A549 (cell line): ENCODE data around the gene LARGE2. TPM values are rescaled to one million over a fixed set of nuclear protein-coding genes. Genes with fewer than 3 reads are reported as not detected.

Experiments used
- ATAC-seq, 2 experiments: fragments of 200-7000 bp in 1 of 2; fragments of >200 bp in 1 of 2; cut with Nextera tagmentation in 1 of 2; cut with Tn5 transposase in 1 of 2; 3 replicates each; pipeline versions ENCODE4 v1.8.0 to v1.9.1; 2018 to 2020; ENCODE audit warnings: mild to moderate bottlenecking in 1 of 2, moderate library complexity in 1 of 2
- CTCF ChIA-PET: fragments of 300-600 bp; sonication (Branson Sonifier 250); formaldehyde crosslinking; extraction: SDS; loops from one replicate; lab custom pipeline; 2021; ENCODE audit warnings: antibody characterized with exemption, inconsistent platforms; lab: Yijun Ruan, JAX
- POLR2A ChIA-PET: fragments of 350-600 bp; formaldehyde crosslinking; extraction: SDS; loops from one replicate; lab custom pipeline; 2021; ENCODE audit warnings: antibody characterized with exemption, inconsistent platforms; lab: Yijun Ruan, JAX
- DNase-seq, 2 experiments: peaks; one replicate each; pipeline versions ENCODE4 v3.0.0 to v3.0.0-alpha.2; 2011 to 2016; ENCODE audit warnings: low read depth in 1 of 2, low spot score in 1 of 2
- FAIRE-seq: peaks from 2 replicates; lab custom pipeline; 2011; peaks lifted over from hg19 to GRCh38; lab: Jason Lieb, UNC
- H3K27ac ChIP-seq, 2 experiments: fragments of >200 bp; sonication (Bioruptor Twin); formaldehyde crosslinking; 3 replicates each; pipeline ENCODE4 v1.5.1; 2016 to 2017
- H3K4me1 ChIP-seq: fragments of >200 bp; sonication (Bioruptor Twin); formaldehyde crosslinking; 3 replicates; pipeline ENCODE4 v1.6.1; 2016
- H3K4me2 ChIP-seq: fragments of >200 bp; sonication (Bioruptor Twin); formaldehyde crosslinking; 3 replicates; pipeline ENCODE4 v1.6.1; 2016
- H3K4me3 ChIP-seq: fragments of >200 bp; sonication (Bioruptor Twin); formaldehyde crosslinking; 3 replicates; pipeline ENCODE4 v1.5.1; 2016
- H3K9me3 ChIP-seq: fragments of >200 bp; sonication (Bioruptor Twin); formaldehyde crosslinking; 3 replicates; pipeline ENCODE4 v1.6.1; 2016
- BCL3 ChIP-seq: fragments of >200 bp; sonication (Bioruptor Twin); formaldehyde crosslinking; IDR thresholded peaks from 3 replicates; pipeline ENCODE4 v1.6.1; 2016
- ELK1 ChIP-seq: fragments of 150-350 bp; IDR thresholded peaks from 2 replicates; pipeline ENCODE4 v1.6.1; 2014; ENCODE audit warnings: low read depth, mild to moderate bottlenecking, low read length
- EP300 ChIP-seq, 2 experiments: fragments of >200 bp; sonication (Bioruptor Twin); formaldehyde crosslinking; IDR thresholded peaks; 2 replicates in 1 of 2; 3 replicates in 1 of 2; pipeline ENCODE4 v1.6.1; 2016 to 2017
- FOSB ChIP-seq: fragments of 250-450 bp; sonication (Bioruptor Pico); IDR thresholded peaks from 2 replicates; pipeline ENCODE4 v1.5.0; 2020; ENCODE audit warnings: mild to moderate bottlenecking, moderate library complexity
- FOSL2 ChIP-seq, 2 experiments: fragments of 450-650 bp in 1 of 2; fragments of >200 bp in 1 of 2; sonication (Bioruptor Twin) in 1 of 2; formaldehyde crosslinking; IDR thresholded peaks; 2 replicates each; pipeline versions ENCODE4 v1.5.0 to v1.6.1; 2016 to 2020; ENCODE audit warnings: mild to moderate bottlenecking in 1 of 2, moderate library complexity in 1 of 2
- FOXS1 ChIP-seq: fragments of 250-450 bp; sonication (Bioruptor Pico); IDR thresholded peaks from 2 replicates; pipeline ENCODE4 v1.5.0; 2020; ENCODE audit warnings: mild to moderate bottlenecking, moderate library complexity
- GATA3 ChIP-seq: IDR thresholded peaks from 2 replicates; pipeline ENCODE4 v1.6.1; 2012; ENCODE audit warnings: borderline replicate concordance
- HES2 ChIP-seq: fragments of >200 bp; sonication (Bioruptor Twin); formaldehyde crosslinking; IDR thresholded peaks from 2 replicates; pipeline ENCODE4 v1.6.1; 2016
- HOXA7 ChIP-seq: fragments of 250-450 bp; sonication (Bioruptor Pico); IDR thresholded peaks from 2 replicates; pipeline ENCODE4 v1.5.0; 2020; ENCODE audit warnings: mild to moderate bottlenecking, moderate library complexity
- HOXB13 ChIP-seq: fragments of 250-450 bp; sonication (Bioruptor Pico); IDR thresholded peaks from 2 replicates; pipeline ENCODE4 v1.5.0; 2020; ENCODE audit warnings: low read depth, mild to moderate bottlenecking, moderate library complexity
- HOXB5 ChIP-seq: fragments of 250-450 bp; sonication (Bioruptor Pico); IDR thresholded peaks from 2 replicates; pipeline ENCODE4 v1.5.0; 2020; ENCODE audit warnings: mild to moderate bottlenecking, moderate library complexity
- JUN ChIP-seq, 2 experiments: fragments of >200 bp; sonication (Bioruptor Twin); formaldehyde crosslinking; IDR thresholded peaks; 2 replicates in 1 of 2; 3 replicates in 1 of 2; pipeline ENCODE4 v1.6.1; 2016 to 2017
- MAX ChIP-seq: IDR thresholded peaks from 2 replicates; pipeline ENCODE4 v1.6.1; 2012
- NPAS2 ChIP-seq: fragments of 250-450 bp; sonication (Bioruptor Pico); IDR thresholded peaks from 2 replicates; pipeline ENCODE4 v1.8.0; 2022; ENCODE audit warnings: mild to moderate bottlenecking, moderate library complexity, borderline replicate concordance
- NR3C1 ChIP-seq: fragments of >200 bp; sonication (Bioruptor Twin); formaldehyde crosslinking; IDR thresholded peaks from 3 replicates; pipeline ENCODE4 v1.6.1; 2017
- PHF8 ChIP-seq: fragments of 200-600 bp; sonication (generic); IDR thresholded peaks from 2 replicates; pipeline ENCODE4 v1.6.1; 2016; ENCODE audit warnings: low read depth, mild to moderate bottlenecking, antibody characterized with exemption, moderate library complexity, borderline replicate concordance
- RAD21 ChIP-seq, 2 experiments: fragments of >200 bp in 1 of 2; sonication (Bioruptor Twin) in 1 of 2; formaldehyde crosslinking in 1 of 2; IDR thresholded peaks in 1 of 2; conservative IDR thresholded peaks in 1 of 2; 2 replicates in 1 of 2; 3 replicates in 1 of 2; pipeline ENCODE4 v1.6.1; 2012 to 2018; ENCODE audit warnings: inconsistent platforms in 1 of 2
- REST ChIP-seq: fragments of 200-600 bp; sonication (generic); IDR thresholded peaks from 2 replicates; pipeline ENCODE4 v1.6.1; 2016; ENCODE audit warnings: antibody characterized with exemption, mild to moderate bottlenecking, moderate library complexity
- SMC3 ChIP-seq: fragments of >200 bp; sonication (Bioruptor Twin); formaldehyde crosslinking; IDR thresholded peaks from 3 replicates; pipeline ENCODE4 v1.6.1; 2018; ENCODE audit warnings: inconsistent platforms
- TP53 ChIP-seq: fragments of 250-450 bp; sonication (Bioruptor Pico); IDR thresholded peaks from 2 replicates; pipeline ENCODE4 v1.5.0; 2021; ENCODE audit warnings: mild to moderate bottlenecking, moderate library complexity
- ZC3H11A ChIP-seq: fragments of 450-650 bp; IDR thresholded peaks from 2 replicates; pipeline ENCODE4 v1.6.1; 2014; ENCODE audit warnings: antibody characterized with exemption, mild to moderate bottlenecking
- ZFP36 ChIP-seq: fragments of 450-650 bp; IDR thresholded peaks from 2 replicates; pipeline ENCODE4 v1.6.1; 2014; ENCODE audit warnings: borderline replicate concordance; ENCODE audit not compliant: partially characterized antibody
- WGBS: methylation state at CpG from one replicate; pipeline ENCODE4 v1.1.6; 2017; ENCODE audit errors: missing lambda C conversion rate; 5-methylcytosine and 5-hydroxymethylcytosine counted together
- polyA plus RNA-seq, 4 experiments: library from polyadenylated mRNA; depleted of rRNA in 3 of 4; stranded (reverse); fragments of >200 nt; fragmentation: RNase III in 1 of 4; extraction: RNeasy Plus Mini Kit Qiagen cat#74134 plus additional on column Dnase treatment in 1 of 4; gene quantifications; 2 replicates in 3 of 4; 3 replicates in 1 of 4; pipeline ENCODE4 v1.2.3, GENCODE V29; 2011 to 2017

Gene LARGE2
- polyA plus RNA-seq, 2 of the 4 experiments (the other 2 are of a cell fraction) = 0.97 to 2.3 TPM

GRCh38 chr11:45949992-45950407, 27.5 kb downstream of the LARGE2 start:
- no peak for FAIRE-seq
- 83% methylated on average over 1 of the region's 1 CpG for WGBS
- DNase-seq = no peak
- no peak overlapping the region for H3K4me2 ChIP-seq
- CTCF ChIA-PET = interaction anchor here (0.9 to 5.9 kb wide), 5 partner anchors 16 to 288 kb away, joined by 3 to 47 read pairs (median 3); no protein-coding TSS in a partner anchor
- no peak overlapping the region for H3K4me3 ChIP-seq
- TF ChIP-seq RAD21 (conservative IDR thresholded peaks at IDR 0.05 in 1 of 2, IDR thresholded peaks at IDR 0.05 in 1 of 2) = no peak
- no peak for TF ChIP-seq HOXA7
- no peak for TF ChIP-seq EP300 (IDR thresholded peaks at IDR 0.05)
- TF ChIP-seq NPAS2 (CRISPR knock-in tag) = no peak
- TF ChIP-seq FOSL2 (IDR thresholded peaks at IDR 0.05) = no peak
- TF ChIP-seq FOSL2 (CRISPR knock-in tag; IDR thresholded peaks at IDR 0.05) = no peak
- no peak for TF ChIP-seq HOXB13 (CRISPR knock-in tag)
- TF ChIP-seq SMC3 = no peak
- no peak for TF ChIP-seq ZFP36
- no peak for TF ChIP-seq FOXS1 (CRISPR knock-in tag)
- TF ChIP-seq NR3C1 = no peak
- TF ChIP-seq ELK1 = no peak
- no peak for TF ChIP-seq JUN (IDR thresholded peaks at IDR 0.05)
- no peak for ATAC-seq
- POLR2A ChIA-PET = interaction anchor here (0.6 kb wide), 1 partner anchor 13 kb away, joined by 3 read pairs; no protein-coding TSS in a partner anchor
- no peak overlapping the region for H3K27ac ChIP-seq
- no peaks in the 10 kb centered on the region for H3K4me1 ChIP-seq
- no peaks in the 10 kb centered on the region for H3K9me3 ChIP-seq

- DNase-seq (no peak), FAIRE-seq (no peak), ATAC-seq (no peak)
- CTCF ChIA-PET = interaction anchor here (1.1 to 1.7 kb wide), 2 partner anchors 11 to 33 kb away, joined by 5 to 6 read pairs; no protein-coding TSS in a partner anchor
- WGBS = 95% methylated on average over 1 of the region's 1 CpG
- POLR2A ChIA-PET = no interaction called here
- H3K4me3 ChIP-seq = no peak overlapping the region
- H3K9me3 ChIP-seq = no peaks in the 10 kb centered on the region
- H3K4me2 ChIP-seq = no peak overlapping the region
- TF ChIP-seq GATA3 (no peak), REST (no peak), PHF8 (no peak), MAX (no peak), BCL3 (no peak), TP53 (CRISPR knock-in tag) (no peak), HOXB5 (CRISPR knock-in tag) (no peak), HOXA7 (no peak), ZC3H11A (no peak), FOSB (CRISPR knock-in tag) (no peak), HES2 (no peak)
- H3K27ac ChIP-seq = no peak overlapping the region
- no peaks in the 10 kb centered on the region for H3K4me1 ChIP-seq
Measured at GRCh38 chr11:45959851-45960250, 37.4 kb downstream of the LARGE2 start.
